Kidney epithelial cell (primary cell): ENCODE data around the gene ATP2A2. TPM values are rescaled to one million over a fixed set of nuclear protein-coding genes. Genes with fewer than 3 reads are reported as not detected.
"Not testable (repeated sequence)": the region's sequence is repeated elsewhere in the genome, so short reads cannot be mapped to it uniquely, and the experiment has no call there.

Experiments used
- DNase-seq: peaks from one replicate; pipeline ENCODE4 v3.0.0-alpha.2; 2010; ENCODE audit warnings: low read depth
- H3K27me3 ChIP-seq: 2 replicates; pipeline ENCODE4 v1.6.0; 2011; ENCODE audit warnings: low read length; ENCODE audit not compliant: control insufficient read depth, insufficient read depth
- H3K36me3 ChIP-seq: 2 replicates; pipeline ENCODE4 v1.5.1; 2011; ENCODE audit warnings: low read length; ENCODE audit not compliant: control insufficient read depth, insufficient read depth
- H3K4me3 ChIP-seq: 2 replicates; pipeline ENCODE4 v1.5.1; 2011; ENCODE audit warnings: low read depth, mild to moderate bottlenecking, control low read depth, low read length
- CTCF ChIP-seq: IDR thresholded peaks from 2 replicates; pipeline ENCODE4 v1.5.1; 2011; ENCODE audit warnings: mild to moderate bottlenecking, moderate library complexity, low read length, control low read depth, inconsistent platforms; ENCODE audit not compliant: insufficient read depth, poor library complexity, severe bottlenecking
- total RNA-seq: library from RNA; depleted of rRNA; stranded (reverse); fragments of >200 nt; gene quantifications from 2 replicates; pipeline ENCODE4 v1.2.3, GENCODE V29; 2015

ATP2A2 gene
- total RNA-seq, 1 donor from 2014 or later = 128 TPM

GRCh38 chr12:110338754-110339153, 57.7 kb downstream of the ATP2A2 start:
- no peak for TF ChIP-seq CTCF
- Histone ChIP-seq H3K4me3 (no peak overlapping the region), H3K27me3 (no peaks in the 10 kb centered on the region), H3K36me3 (peaks cover 6% of the 10 kb centered on the region)
- no peak for DNase-seq

- no peak for DNase-seq
- Histone ChIP-seq H3K36me3 (peaks cover 9% of the 10 kb centered on the region), H3K4me3 (no peak overlapping the region), H3K27me3 (no peaks in the 10 kb centered on the region)
- TF ChIP-seq CTCF = no peak
These were observed 58.3 kb downstream of the ATP2A2 start for GRCh38 chr12:110339184-110339952.

- not testable (repeated sequence) for DNase-seq, H3K4me3 ChIP-seq, H3K36me3 ChIP-seq, H3K27me3 ChIP-seq
These were observed 59.2 kb downstream of the ATP2A2 start for GRCh38 chr12:110340261-110340660.

GRCh38 chr12:110340706-110341105, 59.7 kb downstream of the ATP2A2 start:
- TF ChIP-seq CTCF = no peak
- Histone ChIP-seq H3K36me3 (peaks cover 9% of the 10 kb centered on the region), H3K4me3 (no peak overlapping the region), H3K27me3 (no peaks in the 10 kb centered on the region)
- no peak for DNase-seq

GRCh38 chr12:110342157-110342556, 61.1 kb downstream of the ATP2A2 start:
- no peak overlapping the region for H3K4me3 ChIP-seq
- TF ChIP-seq CTCF = no peak
- no peak for DNase-seq
- no peaks in the 10 kb centered on the region for H3K27me3 ChIP-seq
- H3K36me3 ChIP-seq = peaks cover 14% of the 10 kb centered on the region

- Histone ChIP-seq H3K36me3 (peaks cover 18% of the 10 kb centered on the region), H3K27me3 (no peaks in the 10 kb centered on the region), H3K4me3 (no peak overlapping the region)
- TF ChIP-seq CTCF = no peak
- no peak for DNase-seq
These were observed 62.1 kb downstream of the ATP2A2 start for GRCh38 chr12:110343114-110343513.
